ENCODE results near the gene MAPK6. TPM values are rescaled to one million over a fixed set of nuclear protein-coding genes. Genes with fewer than 3 reads are reported as not detected.

MAPK6 gene
- total and polyA plus RNA-seq, 9 of the 15 experiments (the other 6 are each of a cell fraction or from before 2014, with no cell fraction given), result 28.5 to 97.1 (median 74.0) TPM

DNA sequence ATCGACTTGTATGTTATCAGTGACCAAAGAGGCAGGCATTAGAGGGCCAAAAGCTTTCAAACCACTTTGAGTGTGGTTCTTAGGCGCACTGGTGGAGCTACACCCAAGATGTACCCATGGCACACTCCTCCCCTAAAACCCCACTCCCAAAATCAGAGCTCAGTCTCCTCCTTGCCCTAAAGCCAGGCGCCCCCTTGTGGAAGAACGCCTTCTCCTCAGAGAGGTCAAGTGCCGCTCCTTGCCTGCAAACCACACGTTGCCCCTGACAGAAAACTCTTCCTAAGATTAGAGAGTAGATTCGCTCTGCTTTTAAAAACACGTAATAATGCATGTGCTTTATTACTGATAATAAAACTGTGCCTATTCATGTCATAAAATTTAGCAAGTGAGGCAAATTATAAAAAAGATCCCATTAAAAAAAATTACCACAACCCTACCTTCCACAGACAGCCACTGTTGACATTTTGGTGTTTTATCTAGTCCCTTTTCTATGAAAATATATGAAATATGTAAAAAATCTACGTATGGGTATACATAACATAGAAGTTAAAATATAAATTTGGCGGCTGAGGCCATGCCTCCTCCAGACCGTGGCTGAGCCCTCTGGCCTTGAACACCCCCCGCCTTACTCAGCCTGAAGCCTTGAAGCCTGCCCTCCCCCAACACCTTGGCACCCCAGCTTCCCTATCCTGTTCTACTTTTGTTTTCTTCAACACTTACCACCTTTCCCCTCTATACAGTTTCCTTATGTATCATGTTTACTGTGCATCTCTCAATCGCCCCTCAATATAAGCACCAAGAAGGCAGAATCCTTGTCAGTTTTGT, 60.1 kb downstream of the MAPK6 start (continued):
- peak; percentile 73 to 87 for TF ChIP-seq RAD21 (CRISPR knock-in tag; conservative IDR thresholded peaks at IDR 0.05 in 1 of 2, IDR thresholded peaks at IDR 0.05 in 1 of 2)
- TF ChIP-seq SMC3 (conservative IDR thresholded peaks at IDR 0.05; ENCODE audit: insufficient read depth, low read depth, low read length), result peak; percentile 82

DNA sequence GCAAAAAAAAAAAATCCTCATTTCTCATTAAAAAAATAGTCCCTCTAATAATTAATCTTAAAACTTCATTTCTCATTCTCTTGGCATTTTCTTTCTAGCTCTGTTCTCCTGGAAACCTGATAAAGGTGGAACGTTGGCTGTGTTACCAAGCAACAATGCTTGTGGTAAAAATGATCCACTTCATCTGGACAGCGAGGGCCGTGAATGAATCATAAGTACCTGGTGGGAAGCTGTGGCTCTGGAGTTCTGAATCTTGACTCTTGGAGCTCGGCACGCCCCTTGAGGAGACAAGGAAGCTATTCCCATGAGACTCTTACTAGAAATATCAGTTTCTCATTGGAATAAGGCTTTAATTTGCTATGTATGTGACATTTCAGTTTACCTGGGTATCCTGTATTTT, 61.0 kb downstream of the MAPK6 start:
- Histone ChIP-seq H3K4me2 (ENCODE audit: insufficient read depth, low read length) (no peak overlapping the region), H3K4me1 (replicated peaks in 1 of 2; ENCODE audit: control insufficient read depth in 2 of 2, insufficient read depth in 2 of 2, low read length in 2 of 2) (peaks cover 0 to 9% of the 10 kb centered on the region in 2 experiments; a peak in 3 of 5 replicates), H3K36me3 (ENCODE audit: control insufficient read depth, insufficient read depth, low read length) (no peaks in the 10 kb centered on the region), H3K9ac (ENCODE audit: insufficient read depth in 1 of 2, low read depth in 2 of 2, low read length in 2 of 2) (no peak overlapping the region), H4K20me1 (replicated peaks; ENCODE audit: control insufficient read depth, insufficient read depth, low read length) (no peaks in the 10 kb centered on the region), H3K9me1 (ENCODE audit: control insufficient read depth, insufficient read depth, low read length) (no peaks in the 10 kb centered on the region), H2AFZ (ENCODE audit: low read depth, low read length) (no peak overlapping the region), H3K27ac (ENCODE audit: extremely low read depth, low read depth, low read length) (no peak overlapping the region), H3K4me3 (no peak overlapping the region), H3K79me2 (ENCODE audit: control insufficient read depth, insufficient read depth, low read length) (no peaks in the 10 kb centered on the region), H3K27me3 (ENCODE audit: control insufficient read depth in 2 of 2, insufficient read depth in 2 of 2, low read length in 2 of 2) (peaks cover 0 to 3% of the 10 kb centered on the region in 2 experiments; a peak in 2 of 5 replicates), H3K9me3 (replicated peaks; ENCODE audit: control insufficient read depth, insufficient read depth, low read depth, low read length) (no peaks in the 10 kb centered on the region)
- no TSS peak for BruUV-seq (replicated peaks)
- POLR2A ChIA-PET, result interaction anchor here (1.0 kb wide), 1 partner anchor 8 kb away, joined by 4 read pairs; no protein-coding TSS in a partner anchor
- no peak for DNase-seq (ENCODE audit: extremely low read depth in 1 of 4, low spot score in 3 of 4)
- no peak for FAIRE-seq
- ATAC-seq, result no peak
- in situ Hi-C loops (cut with MboI) (no loop called here), intact Hi-C loops (cut with micrococcal nuclease) (loop anchor here (1.0 kb wide), 1 partner anchor 38 kb away; no protein-coding TSS in a partner anchor)
- CTCF ChIA-PET (ENCODE audit: low intra/inter-chr PET ratio), result interaction anchor here (1.0 kb wide), 1 partner anchor 60 kb away, joined by 3 read pairs; no protein-coding TSS in a partner anchor
- WGBS (ENCODE audit: insufficient coverage, low coverage, missing lambda C conversion rate), result 10% methylated on average over 5 of the region's 5 CpGs
- TF ChIP-seq BRCA1 (IDR thresholded peaks at IDR 0.05) (no peak), BRCA1 (CRISPR knock-in tag; IDR thresholded peaks at IDR 0.05) (no peak), MCM3 (IDR thresholded peaks at IDR 0.05) (no peak), LCOR (CRISPR knock-in tag; IDR thresholded peaks at IDR 0.05) (no peak), FOXA3 (CRISPR knock-in tag; conservative IDR thresholded peaks at IDR 0.05 in 1 of 2, IDR thresholded peaks at IDR 0.05 in 1 of 2) (no peak), CREBBP (IDR thresholded peaks at IDR 0.05; ENCODE audit: low read depth, low read length) (no peak), OTX1 (CRISPR knock-in tag; IDR thresholded peaks at IDR 0.05) (no peak), DIDO1 (tag; IDR thresholded peaks at IDR 0.05; ENCODE audit: low read depth) (no peak), ZNF785 (CRISPR knock-in tag; IDR thresholded peaks at IDR 0.05) (no peak), TAF1 (IDR thresholded peaks at IDR 0.05; ENCODE audit: control insufficient read depth, extremely low read depth, insufficient read depth, low read length, severe bottlenecking) (no peak), ZNF699 (CRISPR knock-in tag; IDR thresholded peaks at IDR 0.05; ENCODE audit: insufficient replicate concordance) (no peak), RAD21 (CRISPR knock-in tag; conservative IDR thresholded peaks at IDR 0.05 in 1 of 2, IDR thresholded peaks at IDR 0.05 in 1 of 2) (no peak), PHF21A (IDR thresholded peaks at IDR 0.05; ENCODE audit: borderline replicate concordance, low read depth) (no peak)
- TF ChIP-seq, protein P1, sequence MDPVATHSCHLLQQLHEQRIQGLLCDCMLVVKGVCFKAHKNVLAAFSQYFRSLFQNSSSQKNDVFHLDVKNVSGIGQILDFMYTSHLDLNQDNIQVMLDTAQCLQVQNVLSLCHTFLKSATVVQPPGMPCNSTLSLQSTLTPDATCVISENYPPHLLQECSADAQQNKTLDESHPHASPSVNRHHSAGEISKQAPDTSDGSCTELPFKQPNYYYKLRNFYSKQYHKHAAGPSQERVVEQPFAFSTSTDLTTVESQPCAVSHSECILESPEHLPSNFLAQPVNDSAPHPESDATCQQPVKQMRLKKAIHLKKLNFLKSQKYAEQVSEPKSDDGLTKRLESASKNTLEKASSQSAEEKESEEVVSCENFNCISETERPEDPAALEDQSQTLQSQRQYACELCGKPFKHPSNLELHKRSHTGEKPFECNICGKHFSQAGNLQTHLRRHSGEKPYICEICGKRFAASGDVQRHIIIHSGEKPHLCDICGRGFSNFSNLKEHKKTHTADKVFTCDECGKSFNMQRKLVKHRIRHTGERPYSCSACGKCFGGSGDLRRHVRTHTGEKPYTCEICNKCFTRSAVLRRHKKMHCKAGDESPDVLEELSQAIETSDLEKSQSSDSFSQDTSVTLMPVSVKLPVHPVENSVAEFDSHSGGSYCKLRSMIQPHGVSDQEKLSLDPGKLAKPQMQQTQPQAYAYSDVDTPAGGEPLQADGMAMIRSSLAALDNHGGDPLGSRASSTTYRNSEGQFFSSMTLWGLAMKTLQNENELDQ (CRISPR knock-in tag; IDR thresholded peaks at IDR 0.05; ENCODE audit: borderline replicate concordance), result no peak
- TF ChIP-seq, protein P2, sequence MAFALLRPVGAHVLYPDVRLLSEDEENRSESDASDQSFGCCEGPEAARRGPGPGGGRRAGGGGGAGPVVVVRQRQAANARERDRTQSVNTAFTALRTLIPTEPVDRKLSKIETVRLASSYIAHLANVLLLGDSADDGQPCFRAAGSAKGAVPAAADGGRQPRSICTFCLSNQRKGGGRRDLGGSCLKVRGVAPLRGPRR (CRISPR knock-in tag; IDR thresholded peaks at IDR 0.05), result no peak

Measured in K562 (cell line).